Measurements from ENCODE around the gene NRIP3.
"Not testable (repeated sequence)": the region's sequence is repeated elsewhere in the genome, so short reads cannot be mapped to it uniquely, and the experiment has no call there.

- not testable (repeated sequence) for TF ChIP-seq CTCF, POLR2A (IDR thresholded peaks at IDR 0.05)
Measured at GRCh38 chr11:8986772-8987171, 17.0 kb downstream of the NRIP3 start.
